ENCODE measurements around the gene PPARG.

Gene PPARG

DNA sequence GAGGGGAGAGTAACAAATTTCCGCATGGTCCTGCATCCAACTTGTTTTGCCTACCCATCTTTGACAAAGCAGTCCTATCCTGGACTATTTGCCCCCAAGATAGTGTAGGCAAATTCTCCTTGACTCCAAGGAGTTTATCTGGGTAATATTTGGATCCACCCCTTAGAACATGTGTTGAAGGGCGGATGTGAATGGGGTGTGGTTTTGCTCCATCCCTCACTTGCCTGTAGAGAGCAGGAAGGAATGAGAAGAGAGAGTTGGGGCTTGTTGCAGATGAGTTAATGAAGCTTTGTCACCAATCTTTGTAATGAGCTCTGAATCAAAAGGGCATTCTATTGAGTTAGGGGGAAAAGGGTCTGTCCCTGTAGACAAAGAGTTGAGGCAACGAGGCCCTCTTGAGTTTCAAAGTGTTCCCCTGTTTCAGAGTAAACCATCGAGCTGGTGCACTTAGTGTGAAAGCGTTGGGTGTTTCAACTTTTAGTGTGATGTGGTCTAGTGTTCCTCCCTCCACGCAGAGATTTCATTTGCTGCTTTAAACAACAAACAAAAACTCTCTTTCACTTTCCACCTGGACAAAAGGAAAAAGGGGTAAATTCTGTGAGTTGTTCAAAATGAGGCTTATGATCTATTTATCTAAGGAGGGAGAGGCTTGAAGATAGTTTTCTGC is 42.2 kb upstream of the PPARG start:
- no peaks in the 10 kb centered on the region for H3K9me2 ChIP-seq (replicated peaks; ENCODE audit: insufficient read depth, low read length)
- H3K27me3 ChIP-seq (replicated peaks; ENCODE audit: insufficient read depth, low read length): no peaks in the 10 kb centered on the region
- H3K9ac ChIP-seq (ENCODE audit: low read length): no peak overlapping the region
- H2AFZ ChIP-seq (ENCODE audit: low read length): no peak overlapping the region
- no peaks in the 10 kb centered on the region for H3K36me3 ChIP-seq (replicated peaks; ENCODE audit: insufficient read depth, low read length)
- TF ChIP-seq EZH2 (optimal IDR thresholded peaks at IDR 0.05; ENCODE audit: low read depth, low read length): no peak
- TF ChIP-seq, protein P1, sequence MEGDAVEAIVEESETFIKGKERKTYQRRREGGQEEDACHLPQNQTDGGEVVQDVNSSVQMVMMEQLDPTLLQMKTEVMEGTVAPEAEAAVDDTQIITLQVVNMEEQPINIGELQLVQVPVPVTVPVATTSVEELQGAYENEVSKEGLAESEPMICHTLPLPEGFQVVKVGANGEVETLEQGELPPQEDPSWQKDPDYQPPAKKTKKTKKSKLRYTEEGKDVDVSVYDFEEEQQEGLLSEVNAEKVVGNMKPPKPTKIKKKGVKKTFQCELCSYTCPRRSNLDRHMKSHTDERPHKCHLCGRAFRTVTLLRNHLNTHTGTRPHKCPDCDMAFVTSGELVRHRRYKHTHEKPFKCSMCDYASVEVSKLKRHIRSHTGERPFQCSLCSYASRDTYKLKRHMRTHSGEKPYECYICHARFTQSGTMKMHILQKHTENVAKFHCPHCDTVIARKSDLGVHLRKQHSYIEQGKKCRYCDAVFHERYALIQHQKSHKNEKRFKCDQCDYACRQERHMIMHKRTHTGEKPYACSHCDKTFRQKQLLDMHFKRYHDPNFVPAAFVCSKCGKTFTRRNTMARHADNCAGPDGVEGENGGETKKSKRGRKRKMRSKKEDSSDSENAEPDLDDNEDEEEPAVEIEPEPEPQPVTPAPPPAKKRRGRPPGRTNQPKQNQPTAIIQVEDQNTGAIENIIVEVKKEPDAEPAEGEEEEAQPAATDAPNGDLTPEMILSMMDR (IDR thresholded peaks at IDR 0.05; ENCODE audit: low read length): no peak
- no peak for TF ChIP-seq EZH2phosphoT487 (IDR thresholded peaks at IDR 0.05; ENCODE audit: low read length)
- no peak overlapping the region for H3K27ac ChIP-seq (ENCODE audit: low read length)
- no peaks in the 10 kb centered on the region for H3K4me1 ChIP-seq (ENCODE audit: low read length)
- no peaks in the 10 kb centered on the region for H4K20me1 ChIP-seq (ENCODE audit: insufficient read depth, low read length)
- H3K79me2 ChIP-seq (ENCODE audit: low read length): no peaks in the 10 kb centered on the region
- H3K9me3 ChIP-seq (replicated peaks; ENCODE audit: insufficient read depth, low read length): no peaks in the 10 kb centered on the region
- H3K4me2 ChIP-seq (ENCODE audit: low read depth, low read length): no peak overlapping the region
- no peaks in the 10 kb centered on the region for H3F3A ChIP-seq (ENCODE audit: insufficient read depth, low read length)
- no peak for DNase-seq
- H3K4me3 ChIP-seq (ENCODE audit: low read length): no peak overlapping the region

DNA sequence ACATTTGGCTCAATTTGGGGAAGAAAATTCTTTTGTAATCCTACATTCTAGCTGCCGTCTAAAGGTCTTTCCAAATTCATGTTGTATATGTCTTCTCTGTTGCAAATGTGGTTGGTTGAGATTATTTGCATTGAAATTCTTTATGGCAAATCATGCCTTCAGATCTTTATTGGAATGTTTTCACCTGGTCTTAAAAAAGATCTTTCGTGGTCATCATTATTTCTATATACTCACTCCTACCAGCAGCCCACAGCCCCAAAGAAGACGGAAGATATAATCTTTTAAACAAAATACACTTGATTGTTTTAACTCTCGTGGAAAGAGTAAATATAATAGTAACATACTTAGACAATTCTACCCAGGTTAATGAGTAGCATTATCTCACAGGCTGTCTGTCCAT is 41.5 kb upstream of the PPARG start:
- H3K27ac ChIP-seq (ENCODE audit: low read length): no peak overlapping the region
- TF ChIP-seq EZH2 (optimal IDR thresholded peaks at IDR 0.05; ENCODE audit: low read depth, low read length) (no peak), EZH2phosphoT487 (IDR thresholded peaks at IDR 0.05; ENCODE audit: low read length) (no peak)
- TF ChIP-seq, protein P1 (IDR thresholded peaks at IDR 0.05; ENCODE audit: low read length): no peak
- H3K79me2 ChIP-seq (ENCODE audit: low read length): no peaks in the 10 kb centered on the region
- no peaks in the 10 kb centered on the region for H3K36me3 ChIP-seq (replicated peaks; ENCODE audit: insufficient read depth, low read length)
- no peak overlapping the region for H3K4me2 ChIP-seq (ENCODE audit: low read depth, low read length)
- no peaks in the 10 kb centered on the region for H3F3A ChIP-seq (ENCODE audit: insufficient read depth, low read length)
- no peaks in the 10 kb centered on the region for H4K20me1 ChIP-seq (ENCODE audit: insufficient read depth, low read length)
- DNase-seq: no peak
- H3K27me3 ChIP-seq (replicated peaks; ENCODE audit: insufficient read depth, low read length): no peaks in the 10 kb centered on the region
- no peak overlapping the region for H3K9ac ChIP-seq (ENCODE audit: low read length)
- no peak overlapping the region for H2AFZ ChIP-seq (ENCODE audit: low read length)
- no peaks in the 10 kb centered on the region for H3K9me3 ChIP-seq (replicated peaks; ENCODE audit: insufficient read depth, low read length)
- no peaks in the 10 kb centered on the region for H3K9me2 ChIP-seq (replicated peaks; ENCODE audit: insufficient read depth, low read length)
- H3K4me1 ChIP-seq (ENCODE audit: low read length): no peaks in the 10 kb centered on the region
- H3K4me3 ChIP-seq (ENCODE audit: low read length): no peak overlapping the region

DNA sequence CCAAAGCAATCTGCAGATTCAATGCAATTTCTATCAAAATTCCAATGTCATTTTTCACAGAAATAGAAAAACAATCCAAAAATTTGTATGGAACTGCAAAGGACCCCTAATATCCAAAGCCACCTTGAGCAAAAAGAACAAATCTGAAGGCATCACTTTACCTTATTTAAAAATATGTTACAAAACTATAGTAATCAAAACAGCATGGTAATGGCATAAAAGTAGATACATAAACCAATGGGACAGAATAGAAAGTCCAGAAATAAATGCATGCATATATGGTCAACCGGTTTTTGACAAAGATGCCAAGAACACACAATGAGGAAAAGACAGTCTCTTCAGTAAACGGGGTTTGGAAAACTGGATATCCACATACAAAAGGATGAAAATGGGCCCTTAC is 39.4 kb upstream of the PPARG start:
- Histone ChIP-seq H3F3A (ENCODE audit: insufficient read depth, low read length) (no peaks in the 10 kb centered on the region), H3K9me2 (replicated peaks; ENCODE audit: insufficient read depth, low read length) (no peaks in the 10 kb centered on the region), H3K27me3 (replicated peaks; ENCODE audit: insufficient read depth, low read length) (no peaks in the 10 kb centered on the region), H3K4me2 (ENCODE audit: low read depth, low read length) (no peak overlapping the region), H3K79me2 (ENCODE audit: low read length) (no peaks in the 10 kb centered on the region), H4K20me1 (ENCODE audit: insufficient read depth, low read length) (no peaks in the 10 kb centered on the region), H3K9ac (ENCODE audit: low read length) (no peak overlapping the region), H3K36me3 (replicated peaks; ENCODE audit: insufficient read depth, low read length) (no peaks in the 10 kb centered on the region), H3K4me3 (ENCODE audit: low read length) (no peak overlapping the region), H3K9me3 (replicated peaks; ENCODE audit: insufficient read depth, low read length) (no peaks in the 10 kb centered on the region), H2AFZ (ENCODE audit: low read length) (no peak overlapping the region), H3K4me1 (ENCODE audit: low read length) (no peaks in the 10 kb centered on the region), H3K27ac (ENCODE audit: low read length) (no peak overlapping the region)
- DNase-seq: no peak
- no peak for TF ChIP-seq EZH2 (optimal IDR thresholded peaks at IDR 0.05; ENCODE audit: low read depth, low read length)
- TF ChIP-seq, protein P1 (IDR thresholded peaks at IDR 0.05; ENCODE audit: low read length): no peak
- TF ChIP-seq EZH2phosphoT487 (IDR thresholded peaks at IDR 0.05; ENCODE audit: low read length): no peak

Measured in MM.1S (cell line).